Prostate gland (tissue), 2 donors: ENCODE data around the gene SAAL1. TPM values are rescaled to one million over a fixed set of nuclear protein-coding genes. Genes with fewer than 3 reads are reported as not detected.

Experiments used
- DNase-seq: peaks from one replicate; pipeline ENCODE4 v3.0.0-alpha.2; 2019; ENCODE audit warnings: low spot score
- H3K27ac ChIP-seq, 2 donors: fragments of 200-600 bp; sonication (generic); 2 replicates each; pipeline ENCODE4 v1.5.1; 2017 to 2019
- H3K27me3 ChIP-seq: fragments of 200-600 bp; sonication (generic); replicated peaks from 2 replicates; pipeline ENCODE4 v1.5.1; 2019; ENCODE audit not compliant: insufficient read depth
- H3K36me3 ChIP-seq, 2 donors: fragments of 200-600 bp; sonication (generic); 1 replicate in 1 of 2; 2 replicates in 1 of 2; pipeline versions ENCODE4 v1.5.1 to v1.8.1; 2017 to 2019
- H3K4me1 ChIP-seq: fragments of 200-600 bp; sonication (generic); replicated peaks from 2 replicates; pipeline ENCODE4 v1.5.1; 2019
- H3K4me3 ChIP-seq, 2 donors: fragments of 200-600 bp; sonication (generic); 2 replicates each; pipeline ENCODE4 v1.5.1; 2017 to 2019
- H3K9me3 ChIP-seq: fragments of 200-600 bp; sonication (generic); 2 replicates; pipeline ENCODE4 v1.5.1; 2017
- CTCF ChIP-seq, 4 experiments: fragments of 200-600 bp in 2 of 4; fragments of 450-650 bp in 2 of 4; sonication (generic) in 2 of 4; IDR thresholded peaks; 1 replicate in 3 of 4; 2 replicates in 1 of 4; pipeline ENCODE4 v1.5.1; 2016 to 2019; ENCODE audit warnings: antibody characterized with exemption in 4 of 4, mild to moderate bottlenecking in 2 of 4, moderate library complexity in 2 of 4
- POLR2A ChIP-seq: fragments of 450-650 bp; IDR thresholded peaks from one replicate; pipeline ENCODE4 v1.6.1; 2016; ENCODE audit warnings: antibody characterized with exemption, mild to moderate bottlenecking
- POLR2AphosphoS5 ChIP-seq: sonication (generic); formaldehyde crosslinking; IDR thresholded peaks from one replicate; pipeline ENCODE4 v1.6.1; 2017; ENCODE audit warnings: antibody characterized with exemption
- WGBS: methylation state at CpG from one replicate; pipeline ENCODE4 v1.1.5; 2018; 5-methylcytosine and 5-hydroxymethylcytosine counted together
- intact Hi-C: fragments of 100-400 bp; cut with DNase I; formaldehyde crosslinking; loops from one replicate; pipeline ENCODE4 v1.14.2; 2022
- total RNA-seq, 2 donors: library from RNA; depleted of rRNA; stranded (reverse); fragments of >200 nt; gene quantifications; one replicate each; pipeline ENCODE4 v1.1.0, GENCODE V29; 2016

Gene SAAL1
- total RNA-seq, 2 donors from 2014 or later, result 11.2 to 25.8 TPM

GRCh38 chr11:18105086-18105801, 638 bp downstream of the SAAL1 start:
- H3K27ac ChIP-seq, result peak overlapping the region; percentile 54 to 63
- peak overlapping the region; percentile 89 to 98 for H3K4me3 ChIP-seq
- H3K4me1 ChIP-seq, result no peaks in the 10 kb centered on the region
- DNase-seq, result no peak
- 23% methylated on average over 29 of the region's 29 CpGs for WGBS
- no peaks in the 10 kb centered on the region for H3K9me3 ChIP-seq
- no peak for TF ChIP-seq POLR2AphosphoS5
- no peak for TF ChIP-seq POLR2A
- TF ChIP-seq CTCF (IDR thresholded peaks at IDR 0.05), result no peak
- intact Hi-C loops, result loop anchor here (5.0 kb wide), 2 partner anchors 93 to 113 kb away; partner anchors contain the start of gene SERGEF
- H3K36me3 ChIP-seq, result no peaks in the 10 kb centered on the region
- H3K27me3 ChIP-seq, result no peaks in the 10 kb centered on the region

GRCh38 chr11:18100926-18101656, 4.8 kb downstream of the SAAL1 start:
- TF ChIP-seq POLR2A, result no peak
- TF ChIP-seq POLR2AphosphoS5, result no peak
- TF ChIP-seq CTCF (IDR thresholded peaks at IDR 0.05), result no peak
- no peaks in the 10 kb centered on the region for H3K9me3 ChIP-seq
- DNase-seq, result no peak
- no peaks in the 10 kb centered on the region for H3K4me1 ChIP-seq
- H3K27me3 ChIP-seq, result no peaks in the 10 kb centered on the region
- H3K36me3 ChIP-seq, result no peaks in the 10 kb centered on the region
- H3K27ac ChIP-seq, result no peak overlapping the region
- no peak overlapping the region for H3K4me3 ChIP-seq
- 83% methylated on average over 6 of the region's 6 CpGs for WGBS
- intact Hi-C loops, result no loop called here

- H3K36me3 ChIP-seq, result no peaks in the 10 kb centered on the region
- no peak for DNase-seq
- no peak overlapping the region for H3K27ac ChIP-seq
- intact Hi-C loops, result no loop called here
- H3K4me3 ChIP-seq, result no peak overlapping the region
- no peaks in the 10 kb centered on the region for H3K4me1 ChIP-seq
- no peaks in the 10 kb centered on the region for H3K9me3 ChIP-seq
- TF ChIP-seq CTCF (IDR thresholded peaks at IDR 0.05) (no peak), POLR2AphosphoS5 (no peak), POLR2A (no peak)
- H3K27me3 ChIP-seq, result no peaks in the 10 kb centered on the region
These were observed 11.9 kb downstream of the SAAL1 start for GRCh38 chr11:18093959-18094358.

- no peak overlapping the region for H3K4me3 ChIP-seq
- no peaks in the 10 kb centered on the region for H3K9me3 ChIP-seq
- no peak for TF ChIP-seq POLR2AphosphoS5
- no peak for TF ChIP-seq CTCF (IDR thresholded peaks at IDR 0.05)
- TF ChIP-seq POLR2A, result no peak
- intact Hi-C loops, result no loop called here
- WGBS, result 86% methylated on average over 2 of the region's 2 CpGs
- H3K27me3 ChIP-seq, result no peaks in the 10 kb centered on the region
- H3K36me3 ChIP-seq, result no peaks in the 10 kb centered on the region
- no peaks in the 10 kb centered on the region for H3K4me1 ChIP-seq
- no peak for DNase-seq
- no peak overlapping the region for H3K27ac ChIP-seq
These were observed 14.2 kb downstream of the SAAL1 start for GRCh38 chr11:18091731-18092130.

GRCh38 chr11:18088966-18089365, 16.9 kb downstream of the SAAL1 start:
- no peak for DNase-seq
- Histone ChIP-seq H3K4me3 (no peak overlapping the region), H3K36me3 (no peaks in the 10 kb centered on the region), H3K4me1 (no peaks in the 10 kb centered on the region), H3K27me3 (no peaks in the 10 kb centered on the region), H3K27ac (no peak overlapping the region), H3K9me3 (no peaks in the 10 kb centered on the region)
- WGBS, result 47% methylated on average over 3 of the region's 3 CpGs
- no peak for TF ChIP-seq CTCF (IDR thresholded peaks at IDR 0.05)
- no peak for TF ChIP-seq POLR2AphosphoS5
- TF ChIP-seq POLR2A, result no peak
- intact Hi-C loops, result no loop called here
